Measurements from ENCODE around the gene ULK1.

The ULK1 gene

GRCh38 chr12:131920157-131920508 lies 25.7 kb downstream of the ULK1 start:
- DNase-seq (ENCODE audit: low read depth): no peak

DNA sequence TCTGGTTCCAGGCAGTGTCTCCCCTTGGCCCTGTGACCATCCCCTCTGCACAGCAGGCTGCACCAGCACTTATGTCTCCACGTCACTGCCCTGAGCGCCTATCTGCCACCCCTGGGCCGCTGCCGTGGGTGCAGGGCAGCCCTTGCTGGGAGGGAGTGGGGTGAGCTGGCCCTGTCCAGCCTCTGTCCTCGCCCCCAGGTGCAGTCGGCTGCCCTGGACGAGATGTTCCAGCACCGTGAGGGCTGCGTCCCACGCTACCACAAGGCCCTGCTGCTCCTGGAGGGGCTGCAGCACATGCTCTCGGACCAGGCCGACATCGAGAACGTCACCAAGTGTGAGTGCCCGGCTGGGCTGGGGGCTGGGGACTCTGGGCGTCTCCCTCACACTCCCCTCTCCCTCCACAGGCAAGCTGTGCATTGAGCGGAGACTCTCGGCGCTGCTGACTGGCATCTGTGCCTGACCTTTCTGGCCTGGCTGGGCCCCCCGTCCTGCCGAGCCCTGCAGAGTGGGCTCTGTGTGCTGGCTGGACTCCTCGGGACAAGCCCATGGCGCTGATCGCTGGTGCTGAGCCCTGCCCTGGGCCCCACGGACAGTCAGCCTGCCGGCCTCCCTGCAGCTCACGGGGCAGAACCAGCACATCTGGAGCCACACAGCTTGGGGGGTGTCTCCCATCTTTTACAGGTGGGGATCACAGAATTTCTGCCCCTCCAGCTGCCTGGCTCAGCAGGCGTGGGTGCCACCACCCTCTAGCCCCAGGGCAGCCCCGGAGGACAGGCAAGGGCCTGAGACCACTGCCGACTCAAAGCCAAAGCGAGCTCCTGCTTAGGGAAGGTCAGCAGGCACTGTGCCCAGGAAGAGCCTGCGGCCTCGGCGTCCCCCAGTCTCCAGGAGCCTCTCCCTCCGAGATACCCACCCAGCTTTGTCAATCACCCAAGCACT lies 26.7 kb downstream of the ULK1 start:
- DNase-seq (ENCODE audit: low read depth): no peak

DNA sequence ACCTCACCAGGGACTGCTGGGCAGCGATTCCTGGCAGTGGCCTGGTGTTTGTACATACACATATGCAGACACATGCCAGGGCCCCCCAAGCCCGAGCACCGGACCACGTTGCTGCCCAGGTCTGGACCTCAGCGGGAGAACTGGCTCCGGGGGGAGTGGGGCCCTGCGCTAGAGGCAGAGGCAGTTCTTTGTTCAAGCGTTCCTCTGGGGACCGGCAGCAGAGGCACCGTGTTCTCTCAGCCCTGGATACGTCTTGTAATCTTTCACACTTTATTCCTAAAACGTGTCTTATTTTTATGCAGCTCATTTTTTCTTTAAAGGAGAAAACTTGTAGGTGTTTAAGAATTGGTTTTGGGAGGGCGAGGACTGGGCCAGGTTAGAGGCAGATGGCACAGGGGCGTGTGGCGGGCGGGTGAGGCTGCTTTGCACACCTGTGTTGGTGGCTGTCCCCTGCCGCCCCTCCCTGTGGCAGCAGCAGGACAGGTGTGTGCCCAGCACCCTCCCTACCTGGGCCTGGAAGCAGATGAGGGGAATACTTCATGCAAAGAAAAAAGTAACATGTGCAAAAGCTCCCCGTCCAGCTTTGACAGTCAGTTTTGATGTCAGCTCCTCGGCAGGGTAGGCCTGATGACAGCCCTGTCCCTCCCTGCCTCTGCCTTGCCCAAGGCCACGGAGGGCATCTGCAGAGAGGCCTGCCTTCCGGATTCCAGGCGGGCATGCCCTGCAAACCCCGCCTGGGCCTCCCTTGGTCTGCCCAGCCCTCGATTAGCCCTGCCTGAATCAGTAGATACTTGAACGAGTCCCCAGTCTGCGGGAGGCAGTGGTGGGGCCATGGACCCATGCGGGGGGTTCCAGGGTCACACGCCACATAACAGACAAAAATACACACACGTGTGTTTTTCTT lies 27.7 kb downstream of the ULK1 start:
- no peak for DNase-seq (ENCODE audit: low read depth)

DNA sequence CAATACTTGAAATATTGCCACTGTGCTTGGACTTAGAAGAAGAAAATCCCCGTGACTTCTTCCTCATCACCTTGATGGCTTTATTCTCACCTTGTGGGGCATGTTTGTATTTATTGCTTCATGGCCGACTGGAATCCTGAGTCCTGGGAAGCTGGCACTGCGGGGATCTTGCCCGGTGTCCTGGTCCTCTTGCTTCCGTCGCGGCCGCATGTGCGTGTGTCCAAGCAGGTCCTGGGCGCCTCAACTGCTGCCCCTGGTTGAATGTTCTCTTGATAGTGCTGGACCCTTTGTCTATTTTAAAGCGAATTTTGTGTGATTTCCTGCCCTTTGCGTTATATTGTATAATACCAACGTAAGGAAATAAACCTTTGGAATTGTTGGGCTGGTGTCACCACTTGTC lies 28.4 kb downstream of the ULK1 start:
- DNase-seq (ENCODE audit: low read depth): no peak

GRCh38 chr12:131923260-131923659 lies 28.8 kb downstream of the ULK1 start:
- DNase-seq (ENCODE audit: low read depth): no peak

DNA sequence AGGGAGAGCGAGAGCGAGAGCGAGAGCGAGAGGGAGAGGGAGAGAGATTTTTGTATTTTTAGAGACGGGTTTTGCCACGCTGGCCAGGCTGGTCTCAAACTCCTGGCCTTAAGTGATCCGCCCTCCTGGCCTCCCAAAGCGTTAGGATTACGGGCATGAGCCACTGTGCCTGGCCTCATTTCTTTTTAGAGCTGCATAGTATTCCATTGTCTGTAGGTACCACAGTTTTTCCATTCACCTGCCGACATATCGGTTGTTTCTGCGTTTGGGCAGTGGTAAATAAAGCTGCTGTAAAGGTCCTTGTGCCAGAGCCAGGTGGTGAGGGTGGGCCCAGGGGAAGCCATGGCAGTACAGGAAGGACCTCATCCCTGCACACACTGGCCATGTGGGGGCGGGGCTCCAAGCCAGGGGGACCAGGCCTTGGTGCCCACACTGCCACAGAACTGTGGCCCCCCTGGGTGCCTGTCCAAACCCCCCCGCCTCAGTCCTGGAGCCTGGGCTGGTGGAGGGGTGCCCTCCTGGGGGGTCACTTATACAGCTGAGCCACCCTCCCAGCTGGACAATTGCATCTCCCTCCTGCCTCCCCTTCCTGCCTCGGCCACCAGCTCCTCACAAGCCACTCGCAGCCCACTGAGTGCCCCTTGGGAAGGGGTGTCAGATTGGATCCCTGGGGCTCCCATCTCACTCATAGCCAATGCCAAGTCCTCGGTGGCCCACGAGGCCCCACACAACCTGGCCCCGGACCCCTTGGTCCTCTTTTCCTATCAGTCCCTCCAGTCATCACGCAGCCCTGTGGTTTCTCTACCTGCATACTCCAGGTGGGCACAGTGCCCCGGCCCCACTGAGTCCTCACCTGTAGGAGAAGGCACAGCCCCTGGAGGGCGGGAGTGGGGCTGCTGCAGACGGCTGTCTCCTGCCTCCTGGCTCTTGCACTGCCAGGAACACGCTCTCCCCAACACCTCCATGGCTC lies 33.0 kb downstream of the ULK1 start:
- no peak for DNase-seq (ENCODE audit: low read depth)

DNA sequence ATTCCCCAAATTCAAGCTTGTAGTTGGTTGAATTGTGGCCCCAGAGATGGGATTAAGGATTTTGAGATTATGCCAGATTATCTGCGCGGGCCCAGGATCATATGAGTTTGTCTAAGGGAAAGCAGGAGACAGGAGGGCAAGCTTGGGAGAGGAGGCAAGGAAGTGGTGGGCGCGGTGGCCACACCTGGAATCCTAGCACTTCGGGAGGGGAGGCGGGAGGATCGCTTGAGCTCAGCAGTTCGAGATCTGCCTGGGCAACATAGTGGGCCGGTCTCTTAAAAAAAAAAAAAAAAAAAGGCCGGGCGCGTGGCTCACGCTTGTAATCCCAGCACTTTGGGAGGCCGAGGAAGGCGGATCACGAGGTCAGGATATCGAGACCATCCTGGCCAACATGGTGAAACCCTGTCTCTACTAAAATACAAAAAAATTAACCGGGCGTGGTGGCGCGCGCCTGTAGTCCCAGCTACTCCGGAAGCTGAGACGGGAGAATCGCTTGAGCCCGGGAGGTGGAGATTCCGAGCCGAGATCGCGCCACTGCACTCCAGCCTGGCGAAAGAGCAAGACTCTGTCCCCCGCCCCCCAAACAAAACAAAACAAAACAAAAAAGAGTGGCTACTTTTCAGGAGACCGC lies 33.8 kb downstream of the ULK1 start:
- DNase-seq (ENCODE audit: low read depth): no peak

- peak; percentile 89 for DNase-seq (ENCODE audit: low read depth)
Measured at GRCh38 chr12:131928711-131929580, 34.5 kb downstream of the ULK1 start, which contains the start of gene PUS1. Gene PUS1 (plus strand): TSS chr12:131929276. CDS start chr12:131929723, 447 bp downstream.

- no peak for DNase-seq (ENCODE audit: low read depth)
Measured at GRCh38 chr12:131929581-131930456, 35.4 kb downstream of the ULK1 start.

- no peak for DNase-seq (ENCODE audit: low read depth)
Measured at GRCh38 chr12:131930510-131930909, 36.1 kb downstream of the ULK1 start.

DNA sequence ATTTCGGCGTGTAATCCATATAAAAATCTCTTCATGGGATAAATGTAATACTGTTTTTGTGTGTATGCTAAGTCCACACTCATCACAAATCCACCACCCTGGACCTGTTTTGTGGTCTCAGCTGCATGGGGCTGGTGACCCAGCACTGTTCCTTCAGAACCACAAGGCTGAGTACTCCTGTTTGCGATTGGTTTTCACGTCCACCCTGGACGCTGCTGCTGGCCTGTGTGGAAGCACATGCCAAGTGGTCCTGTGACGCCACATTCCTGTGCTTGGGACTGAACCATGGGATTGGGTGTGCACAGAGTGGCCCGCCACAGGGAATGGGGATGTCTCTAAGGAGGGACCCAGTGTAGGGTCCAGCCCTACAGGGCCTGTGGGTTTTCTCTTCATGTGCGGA lies 39.0 kb downstream of the ULK1 start:
- no peak for DNase-seq (ENCODE audit: low read depth)

DNA sequence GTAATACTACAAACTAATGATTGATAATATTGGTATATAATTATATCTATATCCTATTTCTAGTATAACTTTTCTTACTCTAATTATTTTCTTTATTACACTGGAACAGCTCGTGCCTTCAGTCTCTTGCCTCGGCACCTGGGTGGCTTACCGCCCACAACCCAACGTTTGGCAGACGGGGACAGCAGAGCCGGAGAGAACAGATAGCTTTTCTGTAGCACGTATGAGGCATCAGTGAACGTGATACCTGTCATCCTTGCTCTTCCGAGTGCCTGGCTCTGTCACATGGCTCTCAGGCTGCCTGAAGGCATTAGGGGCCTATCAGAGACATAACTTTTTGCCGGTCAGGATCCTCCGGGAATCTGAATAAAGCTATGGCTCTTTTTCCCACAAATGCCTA lies 40.1 kb downstream of the ULK1 start:
- DNase-seq (ENCODE audit: low read depth): no peak

GRCh38 chr12:131938082-131938481 lies 43.7 kb downstream of the ULK1 start:
- DNase-seq (ENCODE audit: low read depth): no peak

DNA sequence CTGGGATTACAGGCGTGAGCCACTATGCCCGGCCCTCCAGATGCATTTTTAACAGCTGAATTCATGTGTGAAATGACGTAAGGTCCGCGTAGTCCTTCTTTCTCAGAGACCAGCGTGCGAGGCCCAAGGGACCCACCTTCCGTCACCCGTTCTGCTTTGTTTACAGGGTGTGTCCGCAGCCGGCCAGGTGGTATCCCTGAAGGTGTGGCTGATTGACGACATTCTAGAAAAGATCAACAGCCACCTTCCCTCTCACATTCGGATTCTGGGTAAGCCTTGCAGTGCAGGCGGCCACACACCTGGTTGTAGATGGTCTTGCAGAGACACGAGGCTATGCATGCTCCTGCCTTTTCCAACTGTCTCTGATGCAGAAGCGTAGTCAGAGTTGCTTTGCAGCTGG lies 44.6 kb downstream of the ULK1 start:
- no peak for DNase-seq (ENCODE audit: low read depth)

DNA sequence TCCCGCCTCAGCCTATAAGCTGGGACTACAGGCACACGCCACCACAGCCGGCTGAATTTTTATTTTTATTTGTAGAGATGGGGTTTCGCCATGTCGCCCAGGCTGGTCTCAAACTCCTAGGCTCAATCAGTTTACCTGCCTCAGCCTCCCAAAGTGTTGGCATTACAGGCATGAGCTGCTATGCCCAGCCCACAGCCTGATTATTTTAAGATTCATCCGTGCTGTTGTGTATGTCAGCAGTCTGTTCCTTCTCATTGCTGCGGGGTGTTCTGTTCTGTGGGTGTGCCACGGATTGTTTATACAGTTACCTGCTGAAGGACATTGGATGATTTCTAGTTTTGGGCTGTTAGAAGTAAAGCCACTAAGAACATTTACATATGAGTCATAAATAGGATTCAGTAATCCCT lies 45.7 kb downstream of the ULK1 start:
- DNase-seq (ENCODE audit: low read depth): no peak

- no peak for DNase-seq (ENCODE audit: low read depth)
Measured at GRCh38 chr12:131941116-131941986, 46.9 kb downstream of the ULK1 start.

GRCh38 chr12:131941987-131942341 lies 47.5 kb downstream of the ULK1 start:
- no peak for DNase-seq (ENCODE audit: low read depth)

- DNase-seq (ENCODE audit: low read depth): no peak
Measured at GRCh38 chr12:131942671-131943070, 48.2 kb downstream of the ULK1 start.

Data from GM04504 (cell line).